Mucosa of descending colon (tissue), 3 donors: ENCODE data around the gene CLEC17A. TPM values are rescaled to one million over a fixed set of nuclear protein-coding genes. Genes with fewer than 3 reads are reported as not detected.
A peak's percentile ranks its signal among the peaks of the same experiment; 100 is the strongest.

Experiments used
- ATAC-seq: fragments of 200-7000 bp; cut with Tn5 transposase; one replicate; pipeline ENCODE4 v1.9.1; 2020; ENCODE audit warnings: mild to moderate bottlenecking, moderate library complexity
- DNase-seq, 3 donors: peaks; one replicate each; pipeline ENCODE4 v3.0.0-alpha.2; 2020
- H3K36me3 ChIP-seq: fragments of 200-600 bp; one replicate; pipeline ENCODE4 v1.8.0; 2021; ENCODE audit warnings: low read depth, mild to moderate bottlenecking
- H3K4me1 ChIP-seq: fragments of 200-600 bp; one replicate; pipeline ENCODE4 v1.8.0; 2021; ENCODE audit warnings: low read depth, mild to moderate bottlenecking
- H3K4me3 ChIP-seq: fragments of 200-600 bp; one replicate; pipeline ENCODE4 v1.8.0; 2021; ENCODE audit warnings: mild to moderate bottlenecking
- H3K9me3 ChIP-seq: fragments of 200-600 bp; one replicate; pipeline ENCODE4 v1.8.0; 2021; ENCODE audit warnings: mild to moderate bottlenecking
- CTCF ChIP-seq: fragments of 200-600 bp; IDR thresholded peaks from one replicate; pipeline ENCODE4 v1.8.0; 2022; ENCODE audit warnings: antibody characterized with exemption, mild to moderate bottlenecking
- intact Hi-C, 2 donors: fragments of 100-400 bp; cut with DNase I in 1 of 2; cut with micrococcal nuclease in 1 of 2; formaldehyde crosslinking; loops; one replicate each; pipeline versions ENCODE4 v1.11.0 to v1.11.1; 2022; cut with DNase I, micrococcal nuclease
- total RNA-seq, 3 donors: library from RNA; stranded (reverse); fragmentation: NEBNext Ultra II Directional in 2 of 3; extraction: Animal tissue kit (Norgen Biotek cat#: 25700) in 2 of 3; gene quantifications; one replicate each; pipeline versions ENCODE4 v1.2.1 to v1.2.4, GENCODE V29; 2021 to 2023
- donor health status: DM: no; HTN: no; CAD: no; lungs with moderate emphysema.
- donor health status: DM: no; HTN: no; CAD: no.
- donor health status: DM: no; HTN: yes; CAD: no.

CLEC17A gene
- total RNA-seq, 3 donors from 2014 or later: 0.29 to 0.34 TPM; not detected in 1

- no peak for ATAC-seq
- no peak for DNase-seq
- no peak for TF ChIP-seq CTCF
- no peak overlapping the region for H3K4me3 ChIP-seq
- peaks cover 11% of the 10 kb centered on the region for H3K4me1 ChIP-seq
- no peaks in the 10 kb centered on the region for H3K9me3 ChIP-seq
- no peaks in the 10 kb centered on the region for H3K36me3 ChIP-seq
- intact Hi-C loops: no loop called here
Measured at GRCh38 chr19:14565298-14565679, 17.6 kb upstream of the CLEC17A start.

GRCh38 chr19:14565765-14566711 is 16.8 kb upstream of the CLEC17A start:
- no peaks in the 10 kb centered on the region for H3K36me3 ChIP-seq
- no peak overlapping the region for H3K4me3 ChIP-seq
- no peak for ATAC-seq
- H3K4me1 ChIP-seq: peaks cover 19% of the 10 kb centered on the region
- DNase-seq: no peak
- H3K9me3 ChIP-seq: no peaks in the 10 kb centered on the region
- no peak for TF ChIP-seq CTCF
- intact Hi-C loops: no loop called here

GRCh38 chr19:14566712-14567077 is 16.2 kb upstream of the CLEC17A start:
- Histone ChIP-seq H3K36me3 (no peaks in the 10 kb centered on the region), H3K9me3 (no peaks in the 10 kb centered on the region), H3K4me3 (no peak overlapping the region), H3K4me1 (peaks cover 23% of the 10 kb centered on the region)
- intact Hi-C loops: no loop called here
- DNase-seq: no peak
- ATAC-seq: no peak
- TF ChIP-seq CTCF: no peak

GRCh38 chr19:14567079-14567478 is 15.8 kb upstream of the CLEC17A start:
- Histone ChIP-seq H3K4me1 (peaks cover 23% of the 10 kb centered on the region), H3K9me3 (no peaks in the 10 kb centered on the region), H3K4me3 (no peak overlapping the region), H3K36me3 (no peaks in the 10 kb centered on the region)
- no peak for ATAC-seq
- intact Hi-C loops: no loop called here
- no peak for TF ChIP-seq CTCF
- no peak for DNase-seq

- TF ChIP-seq CTCF: no peak
- no peaks in the 10 kb centered on the region for H3K36me3 ChIP-seq
- H3K9me3 ChIP-seq: no peaks in the 10 kb centered on the region
- intact Hi-C loops: loop anchor here (5.0 to 10.0 kb wide), 2 partner anchors 116 to 124 kb away; partner anchors contain the start of gene ZNF333 (in 1 of the 2)
- H3K4me3 ChIP-seq: peak overlapping the region; percentile 50
- peaks cover 28% of the 10 kb centered on the region for H3K4me1 ChIP-seq
- DNase-seq (peak in 1 of 3 donors; percentile 56), ATAC-seq (no peak)
Measured at GRCh38 chr19:14570864-14571527, 11.9 kb upstream of the CLEC17A start.
